GM23338 (cell line): Measurements from ENCODE around the gene SURF1. TPM values are rescaled to one million over a fixed set of nuclear protein-coding genes. Genes with fewer than 3 reads are reported as not detected.

Source experiments
- ATAC-seq: fragments of 200-7000 bp; cut with Tn5 transposase; 3 replicates; pipeline ENCODE4 v1.9.1; 2020
- DNase-seq: peaks from one replicate; pipeline ENCODE4 v3.0.0-alpha.2; 2015; ENCODE audit warnings: low spot score
- H2AFZ ChIP-seq: fragments of 200-600 bp; sonication (generic); 2 replicates; pipeline ENCODE4 v1.8.0; 2016; ENCODE audit warnings: antibody characterized with exemption, mild to moderate bottlenecking, moderate library complexity
- H3F3A ChIP-seq: fragments of 200-600 bp; sonication (generic); replicated peaks from 2 replicates; pipeline ENCODE4 v1.8.0; 2017; ENCODE audit warnings: antibody characterized with exemption, mixed run types, low read depth
- H3K27ac ChIP-seq: fragments of 200-600 bp; sonication (generic); 2 replicates; pipeline ENCODE4 v1.6.1; 2016; ENCODE audit warnings: low read depth
- H3K27me3 ChIP-seq: fragments of 200-600 bp; sonication (generic); 2 replicates; pipeline ENCODE4 v1.8.0; 2016; ENCODE audit warnings: mild to moderate bottlenecking, mixed run types, moderate library complexity; ENCODE audit not compliant: insufficient read depth
- H3K36me3 ChIP-seq: fragments of 200-600 bp; sonication (generic); 2 replicates; pipeline ENCODE4 v1.8.0; 2016; ENCODE audit warnings: mild to moderate bottlenecking; ENCODE audit not compliant: insufficient read depth
- H3K4me1 ChIP-seq: fragments of 200-600 bp; sonication (generic); 2 replicates; pipeline ENCODE4 v1.8.0; 2016; ENCODE audit warnings: mild to moderate bottlenecking, moderate library complexity; ENCODE audit not compliant: insufficient read depth
- H3K4me2 ChIP-seq: fragments of 200-600 bp; sonication (generic); 2 replicates; pipeline ENCODE4 v1.7.1; 2017; ENCODE audit warnings: mixed run types
- H3K4me3 ChIP-seq: fragments of 200-600 bp; sonication (generic); 2 replicates; pipeline ENCODE4 v1.6.1; 2016; ENCODE audit warnings: mixed run types
- H3K79me2 ChIP-seq: fragments of 200-600 bp; sonication (generic); replicated peaks from 2 replicates; pipeline ENCODE4 v1.8.0; 2017; ENCODE audit warnings: mild to moderate bottlenecking; ENCODE audit not compliant: insufficient read depth
- H3K9me2 ChIP-seq: fragments of 200-600 bp; sonication (generic); 2 replicates; pipeline ENCODE4 v1.8.0; 2017; ENCODE audit not compliant: insufficient read depth
- H4K20me1 ChIP-seq: fragments of 200-600 bp; sonication (generic); replicated peaks from 2 replicates; pipeline ENCODE4 v1.8.0; 2017; ENCODE audit warnings: mild to moderate bottlenecking; ENCODE audit not compliant: insufficient read depth
- H3K27ac Mint-ChIP-seq: 2 replicates; pipeline ENCODE4 v1.8.0; 2020; ENCODE audit warnings: inconsistent platforms, mild to moderate bottlenecking, moderate library complexity, mixed read lengths
- H3K27me3 Mint-ChIP-seq: 3 replicates; pipeline ENCODE4 v1.8.0; 2022; ENCODE audit warnings: low read depth, mild to moderate bottlenecking, moderate library complexity, mixed read lengths, inconsistent platforms; ENCODE audit not compliant: insufficient read depth, poor library complexity
- H3K36me3 Mint-ChIP-seq: 3 replicates; pipeline ENCODE4 v1.8.0; 2021; ENCODE audit warnings: low read depth, mild to moderate bottlenecking, inconsistent platforms, moderate library complexity, mixed read lengths
- H3K4me1 Mint-ChIP-seq: 3 replicates; pipeline ENCODE4 v1.8.0; 2020; ENCODE audit warnings: mild to moderate bottlenecking, inconsistent platforms, mixed read lengths
- H3K4me3 Mint-ChIP-seq: 3 replicates; pipeline ENCODE4 v1.8.0; 2021; ENCODE audit warnings: moderate library complexity, mild to moderate bottlenecking, inconsistent platforms, mixed read lengths
- H3K9me3 Mint-ChIP-seq: 3 replicates; pipeline ENCODE4 v1.8.0; 2020; ENCODE audit warnings: moderate library complexity, mild to moderate bottlenecking, inconsistent platforms, mixed read lengths
- EZH2 ChIP-seq: fragments of 200-600 bp; sonication (generic); IDR thresholded peaks from one replicate; pipeline ENCODE4 v1.8.0; 2017; ENCODE audit warnings: antibody characterized with exemption, mild to moderate bottlenecking, low read depth; ENCODE audit not compliant: unreplicated experiment
- POLR2AphosphoS5 ChIP-seq: IDR thresholded peaks from 2 replicates; pipeline ENCODE4 v1.6.1; 2016; ENCODE audit warnings: antibody characterized with exemption, low read depth
- STAT1 ChIP-seq: IDR thresholded peaks from one replicate; pipeline ENCODE4 v1.6.1; 2016; ENCODE audit warnings: antibody characterized with exemption; ENCODE audit not compliant: unreplicated experiment
- ZNF114 ChIP-seq: fragments of 250-450 bp; sonication (Bioruptor Pico); IDR thresholded peaks from 2 replicates; pipeline ENCODE4 v1.5.0; 2020; ENCODE audit warnings: mild to moderate bottlenecking, moderate library complexity
- ZNF331 ChIP-seq: fragments of 250-450 bp; sonication (Bioruptor Pico); IDR thresholded peaks from 2 replicates; pipeline ENCODE4 v1.5.0; 2020; ENCODE audit warnings: low read depth, mild to moderate bottlenecking, moderate library complexity
- polyA plus RNA-seq: library from polyadenylated mRNA; unstranded; fragments of >200 nt; fragmentation: Nextera tagmentation; extraction: Ambion mirVana; gene quantifications from 2 replicates; pipeline ENCODE4 v1.2.1, GENCODE V29; 2016
- total RNA-seq: library from RNA; depleted of rRNA; stranded (reverse); fragments of >200 nt; shearing (Covaris generic); gene quantifications from 2 replicates; pipeline ENCODE4 v1.2.3, GENCODE V29; 2014
- TF ChIP-seq, protein P1 (sequence below): fragments of 250-450 bp; sonication (Bioruptor Pico); IDR thresholded peaks from 2 replicates; pipeline ENCODE4 v1.5.0; 2020; ENCODE audit warnings: mild to moderate bottlenecking, moderate library complexity
- TF ChIP-seq, protein P2 (sequence below): IDR thresholded peaks from one replicate; pipeline ENCODE4 v1.6.1; 2018; ENCODE audit warnings: antibody characterized with exemption; ENCODE audit not compliant: unreplicated experiment

The SURF1 gene
- total and polyA plus RNA-seq, 2 experiments from 2014 or later = 39.1 to 52.6 TPM

- TF ChIP-seq, protein P1, sequence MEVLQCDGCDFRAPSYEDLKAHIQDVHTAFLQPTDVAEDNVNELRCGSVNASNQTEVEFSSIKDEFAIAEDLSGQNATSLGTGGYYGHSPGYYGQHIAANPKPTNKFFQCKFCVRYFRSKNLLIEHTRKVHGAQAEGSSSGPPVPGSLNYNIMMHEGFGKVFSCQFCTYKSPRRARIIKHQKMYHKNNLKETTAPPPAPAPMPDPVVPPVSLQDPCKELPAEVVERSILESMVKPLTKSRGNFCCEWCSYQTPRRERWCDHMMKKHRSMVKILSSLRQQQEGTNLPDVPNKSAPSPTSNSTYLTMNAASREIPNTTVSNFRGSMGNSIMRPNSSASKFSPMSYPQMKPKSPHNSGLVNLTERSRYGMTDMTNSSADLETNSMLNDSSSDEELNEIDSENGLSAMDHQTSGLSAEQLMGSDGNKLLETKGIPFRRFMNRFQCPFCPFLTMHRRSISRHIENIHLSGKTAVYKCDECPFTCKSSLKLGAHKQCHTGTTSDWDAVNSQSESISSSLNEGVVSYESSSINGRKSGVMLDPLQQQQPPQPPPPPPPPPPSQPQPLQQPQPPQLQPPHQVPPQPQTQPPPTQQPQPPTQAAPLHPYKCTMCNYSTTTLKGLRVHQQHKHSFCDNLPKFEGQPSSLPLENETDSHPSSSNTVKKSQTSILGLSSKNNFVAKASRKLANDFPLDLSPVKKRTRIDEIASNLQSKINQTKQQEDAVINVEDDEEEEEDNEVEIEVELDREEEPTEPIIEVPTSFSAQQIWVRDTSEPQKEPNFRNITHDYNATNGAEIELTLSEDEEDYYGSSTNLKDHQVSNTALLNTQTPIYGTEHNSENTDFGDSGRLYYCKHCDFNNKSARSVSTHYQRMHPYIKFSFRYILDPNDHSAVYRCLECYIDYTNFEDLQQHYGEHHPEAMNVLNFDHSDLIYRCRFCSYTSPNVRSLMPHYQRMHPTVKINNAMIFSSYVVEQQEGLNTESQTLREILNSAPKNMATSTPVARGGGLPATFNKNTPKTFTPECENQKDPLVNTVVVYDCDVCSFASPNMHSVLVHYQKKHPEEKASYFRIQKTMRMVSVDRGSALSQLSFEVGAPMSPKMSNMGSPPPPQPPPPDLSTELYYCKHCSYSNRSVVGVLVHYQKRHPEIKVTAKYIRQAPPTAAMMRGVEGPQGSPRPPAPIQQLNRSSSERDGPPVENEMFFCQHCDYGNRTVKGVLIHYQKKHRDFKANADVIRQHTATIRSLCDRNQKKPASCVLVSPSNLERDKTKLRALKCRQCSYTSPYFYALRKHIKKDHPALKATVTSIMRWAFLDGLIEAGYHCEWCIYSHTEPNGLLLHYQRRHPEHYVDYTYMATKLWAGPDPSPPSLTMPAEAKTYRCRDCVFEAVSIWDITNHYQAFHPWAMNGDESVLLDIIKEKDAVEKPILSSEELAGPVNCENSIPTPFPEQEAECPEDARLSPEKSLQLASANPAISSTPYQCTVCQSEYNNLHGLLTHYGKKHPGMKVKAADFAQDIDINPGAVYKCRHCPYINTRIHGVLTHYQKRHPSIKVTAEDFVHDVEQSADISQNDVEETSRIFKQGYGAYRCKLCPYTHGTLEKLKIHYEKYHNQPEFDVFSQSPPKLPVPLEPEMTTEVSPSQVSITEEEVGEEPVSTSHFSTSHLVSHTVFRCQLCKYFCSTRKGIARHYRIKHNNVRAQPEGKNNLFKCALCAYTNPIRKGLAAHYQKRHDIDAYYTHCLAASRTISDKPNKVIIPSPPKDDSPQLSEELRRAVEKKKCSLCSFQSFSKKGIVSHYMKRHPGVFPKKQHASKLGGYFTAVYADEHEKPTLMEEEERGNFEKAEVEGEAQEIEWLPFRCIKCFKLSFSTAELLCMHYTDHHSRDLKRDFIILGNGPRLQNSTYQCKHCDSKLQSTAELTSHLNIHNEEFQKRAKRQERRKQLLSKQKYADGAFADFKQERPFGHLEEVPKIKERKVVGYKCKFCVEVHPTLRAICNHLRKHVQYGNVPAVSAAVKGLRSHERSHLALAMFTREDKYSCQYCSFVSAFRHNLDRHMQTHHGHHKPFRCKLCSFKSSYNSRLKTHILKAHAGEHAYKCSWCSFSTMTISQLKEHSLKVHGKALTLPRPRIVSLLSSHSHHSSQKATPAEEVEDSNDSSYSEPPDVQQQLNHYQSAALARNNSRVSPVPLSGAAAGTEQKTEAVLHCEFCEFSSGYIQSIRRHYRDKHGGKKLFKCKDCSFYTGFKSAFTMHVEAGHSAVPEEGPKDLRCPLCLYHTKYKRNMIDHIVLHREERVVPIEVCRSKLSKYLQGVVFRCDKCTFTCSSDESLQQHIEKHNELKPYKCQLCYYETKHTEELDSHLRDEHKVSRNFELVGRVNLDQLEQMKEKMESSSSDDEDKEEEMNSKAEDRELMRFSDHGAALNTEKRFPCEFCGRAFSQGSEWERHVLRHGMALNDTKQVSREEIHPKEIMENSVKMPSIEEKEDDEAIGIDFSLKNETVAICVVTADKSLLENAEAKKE (CRISPR knock-in tag) = no peak
- TF ChIP-seq POLR2AphosphoS5 = no peak
- no peak for TF ChIP-seq EZH2
- TF ChIP-seq ZNF331 (CRISPR knock-in tag) = no peak
- TF ChIP-seq ZNF114 (CRISPR knock-in tag) = no peak
Measured at GRCh38 chr9:133323991-133324703, 32.1 kb downstream of the SURF1 start (continued).

DNA sequence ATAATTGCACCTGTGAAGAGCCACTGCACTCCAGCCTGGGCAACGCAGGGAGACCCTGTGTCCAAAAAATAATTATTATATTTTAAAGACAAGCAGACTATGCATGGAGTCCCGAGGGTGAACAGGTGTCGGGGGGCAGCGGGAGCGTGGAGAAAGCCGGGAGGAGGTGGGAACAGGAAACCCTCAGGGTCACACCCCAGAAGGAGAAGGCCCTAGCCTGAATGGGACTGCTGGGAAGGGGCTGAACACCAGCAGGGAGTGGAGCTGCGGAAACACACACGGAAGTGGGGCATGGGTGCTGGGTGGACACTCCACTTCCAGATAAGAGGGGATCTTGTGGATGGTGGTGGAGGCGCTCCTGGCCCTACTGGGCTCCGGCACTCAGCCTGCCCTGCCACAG is 33.1 kb downstream of the SURF1 start:
- no peak overlapping the region for H2AFZ ChIP-seq
- H3K27ac Mint-ChIP-seq = no peak overlapping the region
- no peaks in the 10 kb centered on the region for H3K4me1 ChIP-seq
- no peaks in the 10 kb centered on the region for H3K9me2 ChIP-seq
- DNase-seq (no peak), ATAC-seq (no peak)
- H3F3A ChIP-seq = no peaks in the 10 kb centered on the region
- H3K36me3 Mint-ChIP-seq = peaks cover 7% of the 10 kb centered on the region
- peaks cover 15% of the 10 kb centered on the region for H3K27me3 Mint-ChIP-seq
- H3K27ac ChIP-seq = no peak overlapping the region
- H3K4me2 ChIP-seq = no peak overlapping the region
- no peaks in the 10 kb centered on the region for H4K20me1 ChIP-seq
- no peaks in the 10 kb centered on the region for H3K79me2 ChIP-seq
- no peaks in the 10 kb centered on the region for H3K36me3 ChIP-seq
- no peaks in the 10 kb centered on the region for H3K4me1 Mint-ChIP-seq
- no peak overlapping the region for H3K4me3 Mint-ChIP-seq
- no peaks in the 10 kb centered on the region for H3K27me3 ChIP-seq
- H3K9me3 Mint-ChIP-seq = peaks cover 27% of the 10 kb centered on the region
- H3K4me3 ChIP-seq = no peak overlapping the region
- no peak for TF ChIP-seq STAT1
- TF ChIP-seq, protein P2, sequence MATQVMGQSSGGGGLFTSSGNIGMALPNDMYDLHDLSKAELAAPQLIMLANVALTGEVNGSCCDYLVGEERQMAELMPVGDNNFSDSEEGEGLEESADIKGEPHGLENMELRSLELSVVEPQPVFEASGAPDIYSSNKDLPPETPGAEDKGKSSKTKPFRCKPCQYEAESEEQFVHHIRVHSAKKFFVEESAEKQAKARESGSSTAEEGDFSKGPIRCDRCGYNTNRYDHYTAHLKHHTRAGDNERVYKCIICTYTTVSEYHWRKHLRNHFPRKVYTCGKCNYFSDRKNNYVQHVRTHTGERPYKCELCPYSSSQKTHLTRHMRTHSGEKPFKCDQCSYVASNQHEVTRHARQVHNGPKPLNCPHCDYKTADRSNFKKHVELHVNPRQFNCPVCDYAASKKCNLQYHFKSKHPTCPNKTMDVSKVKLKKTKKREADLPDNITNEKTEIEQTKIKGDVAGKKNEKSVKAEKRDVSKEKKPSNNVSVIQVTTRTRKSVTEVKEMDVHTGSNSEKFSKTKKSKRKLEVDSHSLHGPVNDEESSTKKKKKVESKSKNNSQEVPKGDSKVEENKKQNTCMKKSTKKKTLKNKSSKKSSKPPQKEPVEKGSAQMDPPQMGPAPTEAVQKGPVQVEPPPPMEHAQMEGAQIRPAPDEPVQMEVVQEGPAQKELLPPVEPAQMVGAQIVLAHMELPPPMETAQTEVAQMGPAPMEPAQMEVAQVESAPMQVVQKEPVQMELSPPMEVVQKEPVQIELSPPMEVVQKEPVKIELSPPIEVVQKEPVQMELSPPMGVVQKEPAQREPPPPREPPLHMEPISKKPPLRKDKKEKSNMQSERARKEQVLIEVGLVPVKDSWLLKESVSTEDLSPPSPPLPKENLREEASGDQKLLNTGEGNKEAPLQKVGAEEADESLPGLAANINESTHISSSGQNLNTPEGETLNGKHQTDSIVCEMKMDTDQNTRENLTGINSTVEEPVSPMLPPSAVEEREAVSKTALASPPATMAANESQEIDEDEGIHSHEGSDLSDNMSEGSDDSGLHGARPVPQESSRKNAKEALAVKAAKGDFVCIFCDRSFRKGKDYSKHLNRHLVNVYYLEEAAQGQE = no peak
